A549 (cell line): ENCODE data around the gene CSNK1A1L.

Source experiments
- CBX8 ChIP-seq: fragments of 200-600 bp; sonication (generic); IDR thresholded peaks from 2 replicates; pipeline ENCODE4 v1.6.1; 2016
- E2F6 ChIP-seq: IDR thresholded peaks from 2 replicates; pipeline ENCODE4 v1.6.1; 2012; ENCODE audit warnings: low read depth, borderline replicate concordance
- EHMT2 ChIP-seq: fragments of 200-600 bp; sonication (generic); IDR thresholded peaks from 2 replicates; pipeline ENCODE4 v1.6.1; 2016; ENCODE audit warnings: antibody characterized with exemption, low read depth, mild to moderate bottlenecking, moderate library complexity
- EP300 ChIP-seq, 2 experiments: fragments of >200 bp; sonication (Bioruptor Twin); formaldehyde crosslinking; IDR thresholded peaks; 2 replicates in 1 of 2; 3 replicates in 1 of 2; pipeline ENCODE4 v1.6.1; 2016 to 2017
- HDAC2 ChIP-seq: fragments of 200-600 bp; sonication (generic); IDR thresholded peaks from 2 replicates; pipeline ENCODE4 v1.6.1; 2016
- HEYL ChIP-seq: fragments of 250-450 bp; sonication (Bioruptor Pico); IDR thresholded peaks from 2 replicates; pipeline ENCODE4 v1.8.0; 2021; ENCODE audit warnings: mild to moderate bottlenecking, moderate library complexity
- MAFK ChIP-seq: fragments of 450-650 bp; IDR thresholded peaks from 2 replicates; pipeline ENCODE4 v1.6.1; 2014; ENCODE audit not compliant: partially characterized antibody
- NR3C1 ChIP-seq: fragments of >200 bp; sonication (Bioruptor Twin); formaldehyde crosslinking; IDR thresholded peaks from 3 replicates; pipeline ENCODE4 v1.6.1; 2017
- POLR2A ChIP-seq: IDR thresholded peaks from 2 replicates; pipeline ENCODE4 v1.6.1; 2012; ENCODE audit warnings: mild to moderate bottlenecking, low read length
- SMC3 ChIP-seq: fragments of >200 bp; sonication (Bioruptor Twin); formaldehyde crosslinking; IDR thresholded peaks from 3 replicates; pipeline ENCODE4 v1.6.1; 2018; ENCODE audit warnings: inconsistent platforms
- SREBF2 ChIP-seq: fragments of 450-650 bp; IDR thresholded peaks from 2 replicates; pipeline ENCODE4 v1.6.1; 2014; ENCODE audit warnings: mild to moderate bottlenecking, moderate library complexity
- TFCP2L1 ChIP-seq: fragments of 250-450 bp; sonication (Bioruptor Pico); IDR thresholded peaks from 2 replicates; pipeline ENCODE4 v1.5.0; 2021; ENCODE audit warnings: mild to moderate bottlenecking
- TF ChIP-seq, protein P1 (sequence below): fragments of >200 bp; sonication (Bioruptor Twin); formaldehyde crosslinking; IDR thresholded peaks from 3 replicates; pipeline ENCODE4 v1.5.1; 2016

GRCh38 chr13:37102896-37103295 lies 2.6 kb downstream of the CSNK1A1L start:
- TF ChIP-seq CBX8 (no peak), POLR2A (no peak), SMC3 (no peak), HEYL (CRISPR knock-in tag) (no peak), E2F6 (no peak), NR3C1 (no peak), SREBF2 (no peak), EHMT2 (no peak), EP300 (IDR thresholded peaks at IDR 0.05) (no peak), MAFK (no peak), HDAC2 (no peak), TFCP2L1 (no peak)
- TF ChIP-seq, protein P1, sequence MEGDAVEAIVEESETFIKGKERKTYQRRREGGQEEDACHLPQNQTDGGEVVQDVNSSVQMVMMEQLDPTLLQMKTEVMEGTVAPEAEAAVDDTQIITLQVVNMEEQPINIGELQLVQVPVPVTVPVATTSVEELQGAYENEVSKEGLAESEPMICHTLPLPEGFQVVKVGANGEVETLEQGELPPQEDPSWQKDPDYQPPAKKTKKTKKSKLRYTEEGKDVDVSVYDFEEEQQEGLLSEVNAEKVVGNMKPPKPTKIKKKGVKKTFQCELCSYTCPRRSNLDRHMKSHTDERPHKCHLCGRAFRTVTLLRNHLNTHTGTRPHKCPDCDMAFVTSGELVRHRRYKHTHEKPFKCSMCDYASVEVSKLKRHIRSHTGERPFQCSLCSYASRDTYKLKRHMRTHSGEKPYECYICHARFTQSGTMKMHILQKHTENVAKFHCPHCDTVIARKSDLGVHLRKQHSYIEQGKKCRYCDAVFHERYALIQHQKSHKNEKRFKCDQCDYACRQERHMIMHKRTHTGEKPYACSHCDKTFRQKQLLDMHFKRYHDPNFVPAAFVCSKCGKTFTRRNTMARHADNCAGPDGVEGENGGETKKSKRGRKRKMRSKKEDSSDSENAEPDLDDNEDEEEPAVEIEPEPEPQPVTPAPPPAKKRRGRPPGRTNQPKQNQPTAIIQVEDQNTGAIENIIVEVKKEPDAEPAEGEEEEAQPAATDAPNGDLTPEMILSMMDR, result no peak
